Hematopoietic multipotent progenitor cell treated with erythropoietin and hydrocortisone succinate and interleukin-3 and kit ligand, for 8 days (in vitro differentiated cells): ENCODE results near the gene SLC6A1.
"Not testable (repeated sequence)": the region's sequence is repeated elsewhere in the genome, so short reads cannot be mapped to it uniquely, and the experiment has no call there.

ENCODE experiments used
- DNase-seq: peaks from one replicate; pipeline ENCODE4 v3.0.0-alpha.2; 2015

Gene SLC6A1

DNA sequence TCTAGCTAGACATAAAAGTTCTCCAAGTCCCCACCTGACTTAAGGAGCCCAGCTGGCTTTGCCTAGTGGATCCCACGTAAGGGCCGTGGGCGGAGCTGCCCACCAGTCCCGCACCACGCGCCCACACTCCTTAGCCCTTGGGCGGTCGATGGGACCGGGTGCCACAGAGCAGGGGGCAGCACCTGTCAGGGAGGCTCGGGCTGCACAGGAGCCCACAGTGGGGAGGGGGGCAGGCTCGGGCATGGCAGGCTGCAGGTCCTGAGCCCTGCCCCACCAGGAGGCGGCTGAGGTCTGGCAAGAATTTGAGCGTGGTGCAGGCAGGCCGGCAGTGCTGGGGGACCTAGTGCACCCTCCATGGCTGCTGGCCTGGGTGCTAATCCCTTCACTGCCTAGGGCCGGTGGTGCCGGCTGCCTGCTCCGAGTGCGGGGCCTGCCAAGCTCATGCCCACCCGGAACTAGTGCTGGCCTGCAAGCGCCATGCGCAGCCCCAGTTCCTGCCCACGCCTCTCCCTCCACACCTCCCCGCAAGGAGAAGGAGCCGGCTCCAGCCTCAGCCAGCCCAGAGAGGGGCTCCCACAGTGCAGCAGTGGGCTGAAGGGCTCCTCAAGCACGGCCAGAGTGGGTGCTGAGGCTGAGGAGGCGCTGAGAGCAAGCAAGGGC is 78.7 kb downstream of the SLC6A1 start:
- DNase-seq: no peak

DNA sequence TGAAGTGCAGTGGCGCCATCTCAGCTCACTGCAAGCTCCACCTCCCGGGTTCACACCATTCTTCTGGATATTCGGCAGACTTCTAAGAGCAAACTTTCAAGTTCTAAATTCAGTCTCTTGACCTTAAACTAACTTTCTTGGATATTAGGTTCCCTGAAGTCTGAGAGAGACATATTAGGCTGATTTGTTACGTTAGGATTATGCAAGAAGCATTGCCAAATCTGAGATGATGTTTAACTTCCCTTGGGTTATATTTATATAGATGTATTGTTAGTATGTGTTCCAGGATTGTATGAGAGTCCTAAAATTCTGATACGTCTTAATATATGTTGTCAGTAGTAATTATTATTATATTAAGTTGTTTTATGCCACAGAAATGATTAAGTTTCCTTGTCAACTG is 80.1 kb downstream of the SLC6A1 start:
- no peak for DNase-seq

DNA sequence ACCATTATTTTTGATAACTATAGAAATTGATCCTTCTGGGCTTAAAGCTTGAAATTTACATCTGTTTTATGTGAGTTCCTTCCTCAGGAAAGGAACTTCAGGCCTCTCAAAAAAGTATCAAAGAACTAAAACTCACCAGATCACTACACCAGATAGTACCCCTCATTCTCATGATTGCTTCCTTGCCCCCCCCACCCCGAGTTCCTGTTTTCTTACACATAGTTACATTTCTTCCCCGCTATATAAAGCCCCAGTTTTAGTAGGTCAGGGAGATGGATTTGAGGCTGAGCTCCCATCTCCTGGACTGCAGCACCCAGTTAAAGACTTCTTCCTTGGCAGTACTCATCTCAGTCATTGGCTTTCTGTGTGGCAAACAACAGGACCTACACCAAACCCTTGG is 81.5 kb downstream of the SLC6A1 start:
- no peak for DNase-seq

DNA sequence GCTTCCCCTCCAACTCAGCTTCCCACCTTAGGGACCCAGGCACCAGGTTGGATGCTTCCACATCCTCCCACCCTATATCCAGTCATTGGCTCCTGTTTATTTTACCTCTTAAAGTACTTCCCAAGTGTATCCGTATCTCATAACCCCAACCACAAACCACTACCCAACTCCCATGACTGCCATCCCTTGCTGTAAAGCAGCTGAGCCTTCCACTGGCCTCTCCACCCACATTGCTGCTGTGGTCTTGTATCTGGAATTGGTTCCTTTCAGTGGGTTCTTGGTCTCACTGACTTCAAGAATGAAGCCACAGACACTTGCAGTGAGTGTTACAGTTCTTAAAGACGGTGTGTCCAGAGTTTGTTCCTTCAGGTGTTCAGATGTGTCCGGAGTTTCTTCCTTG is 81.9 kb downstream of the SLC6A1 start:
- DNase-seq: no peak

DNA sequence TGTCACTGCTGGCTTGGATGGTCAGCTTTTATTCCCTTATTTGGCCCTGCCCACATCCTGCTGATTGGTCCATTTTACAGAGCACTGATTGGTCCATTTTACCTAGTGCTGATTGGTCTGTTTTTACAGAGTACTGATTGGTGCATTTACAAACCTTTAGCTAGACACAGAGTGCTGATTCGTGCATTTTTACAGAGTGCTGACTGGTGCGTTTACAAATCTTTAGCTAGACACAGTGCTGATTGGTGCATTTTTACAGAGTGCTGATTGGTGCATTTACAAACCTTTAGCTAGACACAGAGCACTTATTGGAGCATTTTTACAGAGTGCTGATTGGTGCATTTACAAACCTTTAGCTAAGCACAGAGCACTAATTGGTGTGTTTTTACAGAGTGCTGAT is 82.6 kb downstream of the SLC6A1 start:
- DNase-seq: not testable (repeated sequence)

DNA sequence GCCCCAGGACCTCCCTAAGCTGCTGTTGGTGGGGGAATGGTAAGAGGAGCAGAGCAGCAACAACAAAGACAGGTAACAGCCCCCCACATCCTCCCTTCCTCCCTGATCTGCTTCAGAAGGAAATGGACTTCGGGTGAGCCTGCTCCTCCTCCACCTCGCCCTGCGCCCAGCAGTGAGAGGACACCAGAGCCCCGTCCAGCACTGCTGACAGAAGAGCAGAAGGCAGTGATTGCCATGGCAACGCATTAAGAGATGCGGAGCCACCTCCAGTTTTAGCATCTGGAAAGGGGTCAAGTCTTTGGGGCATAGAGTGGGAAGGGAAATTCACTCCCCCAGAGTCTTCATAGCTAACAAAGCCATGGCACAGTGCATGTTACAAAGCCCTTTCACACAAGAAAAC is 84.2 kb downstream of the SLC6A1 start:
- DNase-seq: no peak

DNA sequence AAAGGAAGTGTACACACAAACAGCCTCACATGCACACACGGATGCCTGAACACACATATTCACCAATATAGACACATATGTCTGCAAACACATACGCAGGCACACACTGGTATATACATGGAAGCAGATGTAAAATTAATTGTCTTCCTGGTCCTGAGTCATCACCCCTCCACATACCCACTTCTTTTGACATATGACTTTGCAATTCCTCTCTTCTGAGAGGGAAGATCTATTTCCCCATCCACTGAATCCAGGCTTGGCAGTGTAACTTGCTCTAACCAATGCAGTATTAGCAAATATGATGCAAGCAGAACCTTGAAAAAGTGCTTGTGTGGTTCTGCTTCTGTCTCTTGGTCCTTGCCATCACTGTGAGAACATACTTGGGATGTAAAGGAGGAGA is 84.9 kb downstream of the SLC6A1 start:
- DNase-seq: no peak

DNA sequence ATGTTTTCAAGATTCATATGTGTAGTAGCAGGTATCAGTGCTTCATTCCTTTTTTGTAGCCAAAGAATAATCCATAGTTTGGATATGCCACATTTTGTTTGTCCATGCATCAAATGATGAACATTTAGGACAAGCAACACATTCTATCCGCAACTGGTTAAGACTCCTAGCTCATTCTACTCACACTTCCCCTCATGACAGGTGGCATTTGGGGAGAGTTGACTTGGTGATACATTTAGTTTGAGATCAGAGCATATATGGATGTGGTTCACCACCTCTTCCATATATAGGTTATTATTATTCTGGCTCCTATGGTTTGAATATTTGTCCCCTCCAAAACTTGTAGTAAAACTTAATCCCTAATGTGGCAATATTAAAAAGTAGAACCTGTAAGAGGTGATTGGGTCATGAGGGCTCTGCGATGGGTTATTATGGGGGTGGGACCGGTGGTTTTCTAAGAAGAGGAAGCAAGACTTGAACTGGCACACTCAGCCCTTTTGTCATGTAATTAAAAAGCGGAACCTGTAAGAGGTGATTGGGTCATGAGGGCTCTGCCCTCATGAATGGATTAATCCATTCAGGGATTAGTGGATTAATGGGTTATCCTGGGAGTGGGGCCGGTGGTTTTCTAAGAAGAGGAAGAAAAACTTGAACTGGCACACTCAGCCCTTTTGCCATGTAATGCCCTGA is 86.4 kb downstream of the SLC6A1 start:
- no peak for DNase-seq

DNA sequence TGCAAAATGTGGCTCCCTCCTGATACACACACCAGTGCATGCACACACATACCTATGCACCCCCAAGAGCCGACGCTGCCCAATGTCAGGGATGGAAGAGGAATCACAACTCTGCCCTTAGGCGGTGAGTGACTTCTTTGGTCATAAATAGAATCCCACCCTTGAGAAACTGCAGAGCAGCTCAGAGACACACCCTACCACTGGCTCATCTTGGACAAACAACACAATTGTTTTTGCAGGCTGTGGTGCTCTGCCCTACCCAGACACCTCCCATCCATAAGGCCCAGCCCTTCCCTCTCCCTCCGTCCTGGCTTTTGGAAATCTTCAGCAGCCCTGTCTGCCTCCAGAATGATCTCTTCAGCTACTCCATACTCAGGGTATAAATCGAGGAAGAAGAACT is 87.9 kb downstream of the SLC6A1 start:
- no peak for DNase-seq

DNA sequence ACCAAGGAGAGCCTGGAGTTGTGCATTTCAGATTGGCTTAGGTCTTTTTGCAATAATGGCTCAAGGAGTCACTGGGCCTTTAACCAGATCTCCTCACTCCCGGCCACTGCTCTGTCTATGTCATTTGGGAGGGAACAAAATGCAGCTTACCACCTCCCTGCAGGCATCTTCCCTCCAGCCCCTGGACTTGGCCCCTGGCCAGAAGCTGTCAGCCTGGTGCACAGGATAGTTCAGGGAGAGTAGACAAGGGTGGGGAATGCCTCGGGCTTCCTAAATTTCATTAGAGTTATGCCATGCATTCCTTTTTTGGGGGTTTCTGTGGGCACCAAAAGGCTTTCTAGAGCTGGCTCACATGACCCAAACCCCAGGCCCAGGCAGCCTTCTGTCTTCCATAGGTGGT is 91.5 kb downstream of the SLC6A1 start:
- no peak for DNase-seq

DNA sequence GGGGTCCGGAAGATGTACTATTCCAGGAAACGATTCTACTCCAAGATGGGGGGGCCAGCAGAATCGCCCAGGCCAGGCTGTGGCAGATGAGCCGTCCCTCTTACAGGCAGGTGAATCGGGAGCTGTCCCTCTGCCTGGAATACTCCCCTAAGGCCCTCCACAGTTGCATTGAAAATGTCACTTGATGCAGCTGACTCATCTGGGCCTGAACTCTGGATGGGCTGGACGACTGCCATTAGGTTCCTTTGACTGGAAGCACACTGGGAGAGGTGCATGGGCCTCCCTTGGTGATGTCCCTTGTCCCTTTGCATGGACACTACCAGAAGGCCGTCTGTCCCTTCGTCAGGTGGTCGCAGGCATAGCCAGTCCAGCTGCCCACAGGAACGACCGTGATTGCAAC is 92.1 kb downstream of the SLC6A1 start:
- DNase-seq: no peak

DNA sequence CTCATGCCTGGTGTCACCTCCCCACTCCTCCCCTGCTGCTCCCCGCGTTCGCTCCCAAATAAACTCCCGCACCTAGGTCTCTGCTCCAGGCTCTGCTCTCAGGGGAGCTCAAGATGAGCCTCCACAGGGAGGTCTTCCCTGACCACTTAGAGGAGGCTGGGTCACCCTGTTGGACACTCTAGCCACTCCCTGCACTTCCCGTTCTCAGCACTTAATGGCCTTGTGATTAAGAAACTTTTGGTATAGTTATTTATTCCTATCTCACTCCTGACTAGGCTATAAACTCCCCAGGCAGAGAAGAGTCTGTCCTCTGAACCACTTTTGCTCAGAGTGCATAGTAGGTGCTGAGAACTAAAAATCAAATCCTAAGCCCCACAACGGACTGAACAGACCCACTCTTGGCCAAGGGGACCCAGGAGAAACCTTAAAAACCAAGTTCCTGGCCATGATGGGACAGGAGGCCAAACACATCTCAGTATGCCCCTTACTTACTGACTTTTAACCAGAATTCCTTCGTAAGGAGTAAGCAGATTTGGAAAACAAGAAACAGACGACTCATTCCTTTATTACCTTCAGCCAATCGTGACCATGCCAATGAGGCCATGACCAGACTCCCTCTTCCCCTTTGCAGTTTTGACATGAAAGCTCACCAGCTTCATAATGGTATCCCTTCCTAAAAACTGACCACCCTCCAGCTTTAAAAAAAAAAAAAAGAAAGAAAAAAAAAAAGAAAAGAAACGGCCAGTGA is 92.7 kb downstream of the SLC6A1 start:
- DNase-seq: no peak

DNA sequence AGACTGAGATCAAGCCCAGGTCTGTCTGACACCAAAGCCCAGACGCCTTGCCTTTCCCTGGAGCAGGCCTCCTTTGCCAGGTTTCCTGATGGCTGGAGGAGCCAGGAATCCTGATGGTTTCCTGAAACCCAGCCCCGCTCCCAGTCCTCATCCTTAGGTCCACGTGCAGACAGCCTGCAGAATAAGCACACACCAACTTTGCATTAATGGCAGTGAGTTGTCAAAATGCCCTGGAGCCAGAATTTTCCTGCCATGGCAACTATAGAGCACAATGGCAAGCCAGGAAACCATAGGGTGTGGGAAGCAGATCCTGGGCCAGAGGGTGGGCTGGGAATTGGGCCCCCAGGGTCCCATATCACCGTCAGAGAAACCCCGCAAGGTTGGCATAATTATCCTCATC is 94.3 kb downstream of the SLC6A1 start:
- DNase-seq: no peak

DNA sequence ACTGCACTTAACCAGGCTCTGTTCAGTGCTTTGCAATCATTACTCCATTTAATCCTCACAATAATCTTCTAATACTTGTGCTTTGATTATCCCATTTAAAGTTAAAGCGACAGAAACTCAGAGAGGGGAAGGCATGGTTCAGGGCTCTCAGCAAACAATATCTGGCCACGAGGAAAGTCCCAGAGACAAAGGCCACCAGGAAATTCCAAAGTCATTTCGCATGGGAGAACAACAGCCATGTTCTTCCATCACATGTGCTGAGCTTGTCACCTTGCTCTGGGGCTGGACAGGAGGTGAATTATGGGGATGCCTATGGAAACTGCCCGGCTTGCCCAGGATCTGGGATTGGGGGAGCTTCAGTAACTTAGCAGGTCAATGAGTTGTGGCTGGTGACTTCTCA is 95.5 kb downstream of the SLC6A1 start:
- DNase-seq: no peak

DNA sequence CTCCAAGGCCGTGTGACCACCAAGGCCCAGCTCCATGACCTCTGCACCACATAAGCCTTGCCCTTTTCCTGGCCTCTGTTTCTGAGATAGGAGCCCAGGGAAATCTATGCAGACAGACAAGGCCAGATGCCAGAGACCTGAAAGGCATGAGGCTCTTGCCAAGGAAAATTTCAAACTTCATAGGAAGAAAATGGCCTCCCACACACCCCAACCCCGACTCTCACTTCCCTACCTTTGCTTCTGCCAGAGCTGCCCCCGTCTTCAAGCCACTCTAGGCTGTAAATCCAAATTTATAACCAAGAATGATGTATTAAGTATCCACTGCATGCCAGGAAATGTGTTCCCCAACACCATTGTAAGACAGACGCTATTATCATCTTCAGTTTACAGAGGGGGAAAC is 96.3 kb downstream of the SLC6A1 start:
- no peak for DNase-seq
